ENCODE measurements around the gene THSD4.

- no peak for TF ChIP-seq CTCF (conservative IDR thresholded peaks at IDR 0.05)
- TF ChIP-seq EZH2 (IDR thresholded peaks at IDR 0.05; ENCODE audit: low read depth), result no peak
Measured at GRCh38 chr15:71806452-71806931, 691.2 kb downstream of the THSD4 start.
